ENCODE data around the gene TNRC6C.

GRCh38 chr17:78154903-78155811 is 196.7 kb downstream of the TNRC6C start:
- TF ChIP-seq CTCF (optimal IDR thresholded peaks at IDR 0.05 in 1 of 3, IDR thresholded peaks at IDR 0.05 in 1 of 3, conservative IDR thresholded peaks at IDR 0.05 in 1 of 3; ENCODE audit: extremely low read depth in 1 of 3, insufficient read depth in 2 of 3, low read length in 3 of 3): no peak
- TF ChIP-seq EZH2 (IDR thresholded peaks at IDR 0.05; ENCODE audit: low read length): no peak

Data from keratinocyte (primary cell).